Kidney (tissue), 14 donors: ENCODE data around the gene SH3RF3. TPM values are rescaled to one million over a fixed set of nuclear protein-coding genes. Genes with fewer than 3 reads are reported as not detected.
A peak's percentile ranks its signal among the peaks of the same experiment; 100 is the strongest.

Experiments
- DNase-seq, 5 donors: peaks; one replicate each; pipeline ENCODE4 v3.0.0-alpha.2; 2013 to 2020
- FAIRE-seq: peaks from 2 replicates; lab custom pipeline; 2012; peaks lifted over from hg19 to GRCh38; lab: Jason Lieb, UNC
- H3K27ac ChIP-seq, 2 donors: one replicate each; pipeline ENCODE4 v1.7.0; 2013; ENCODE audit warnings: low read depth in 2 of 2, low read length in 2 of 2, inconsistent platforms in 1 of 2
- H3K27me3 ChIP-seq: one replicate; pipeline ENCODE4 v1.7.1; 2013; ENCODE audit warnings: low read length, inconsistent platforms; ENCODE audit not compliant: control insufficient read depth, insufficient read depth
- H3K36me3 ChIP-seq, 3 donors: one replicate each; pipeline versions ENCODE4 v1.7.0 to v1.7.1; 2013; ENCODE audit warnings: low read length in 3 of 3, control low read depth in 1 of 3, inconsistent platforms in 1 of 3; ENCODE audit not compliant: insufficient read depth in 3 of 3, control insufficient read depth in 2 of 3
- H3K4me1 ChIP-seq, 3 donors: one replicate each; pipeline versions ENCODE4 v1.7.0 to v1.7.1; 2013; ENCODE audit warnings: low read length in 3 of 3, inconsistent platforms in 1 of 3, low read depth in 1 of 3; ENCODE audit not compliant: control insufficient read depth in 2 of 3, insufficient read depth in 2 of 3
- H3K4me3 ChIP-seq, 3 donors: one replicate each; pipeline versions ENCODE4 v1.7.0 to v1.8.1; 2013; ENCODE audit warnings: low read length in 3 of 3, control low read depth in 1 of 3, inconsistent platforms in 1 of 3
- H3K9ac ChIP-seq, 3 donors: one replicate each; pipeline versions ENCODE4 v1.7.0 to v1.7.1; 2013; ENCODE audit warnings: low read length in 3 of 3, control low read depth in 1 of 3, inconsistent platforms in 1 of 3
- H3K9me3 ChIP-seq, 3 donors: one replicate each; pipeline versions ENCODE4 v1.7.0 to v1.7.1; 2013; ENCODE audit warnings: low read length in 3 of 3, control low read depth in 1 of 3, inconsistent platforms in 1 of 3; ENCODE audit not compliant: control insufficient read depth in 2 of 3, insufficient read depth in 1 of 3
- CTCF ChIP-seq: IDR thresholded peaks from 3 replicates; pipeline ENCODE4 v1.5.1; 2012; ENCODE audit warnings: mild to moderate bottlenecking, moderate library complexity, borderline replicate concordance; ENCODE audit not compliant: insufficient read depth; ENCODE audit errors: extremely low read depth
- intact Hi-C: fragments of 100-400 bp; cut with DNase I; formaldehyde crosslinking; loops from one replicate; pipeline ENCODE4 v1.11.1; 2022
- polyA plus RNA-seq: library from polyadenylated mRNA; stranded (reverse); fragments of 350-450 nt; fragmentation: Illumina TruSeq; extraction: RNeasy Lipid Tissue Mini Kit (QIAGEN cat#74804); gene quantifications from one replicate; pipeline ENCODE4 v1.2.3, GENCODE V29; 2014; ENCODE audit warnings: low read depth, low replicate concordance; ENCODE audit not compliant: insufficient read depth
- total RNA-seq: library from RNA; stranded (reverse); fragmentation: NEBNext Ultra II Directional; extraction: Animal tissue kit (Norgen Biotek cat#: 25700); gene quantifications from one replicate; pipeline ENCODE4 v1.2.1, GENCODE V29; 2021
- donor health status: control.
- donor health status: control.
- donor health status: control.
- donor health status: control.
- donor health status: control.
- donor health status: DM: yes; HTN: yes; CAD: no.
- donor health status: Normal renal cell carcinoma (clear cell type).

SH3RF3 gene
- total and polyA plus RNA-seq, 2 donors from 2014 or later: 1.7 to 10.7 TPM

GRCh38 chr2:109216332-109216731, 87.3 kb downstream of the SH3RF3 start:
- TF ChIP-seq CTCF: no peak
- no peaks in the 10 kb centered on the region for H3K9me3 ChIP-seq
- intact Hi-C loops: no loop called here
- H3K36me3 ChIP-seq: no peaks in the 10 kb centered on the region
- H3K4me1 ChIP-seq: peaks cover 0 to 14% (median 0%) of the 10 kb centered on the region in 3 donors
- FAIRE-seq (no peak), DNase-seq (no peak)
- H3K27me3 ChIP-seq: no peaks in the 10 kb centered on the region
- H3K9ac ChIP-seq: no peak overlapping the region
- no peak overlapping the region for H3K4me3 ChIP-seq
- H3K27ac ChIP-seq: no peak overlapping the region

- no peaks in the 10 kb centered on the region for H3K27me3 ChIP-seq
- FAIRE-seq: no peak
- H3K4me3 ChIP-seq: no peak overlapping the region
- no peak for DNase-seq
- H3K9me3 ChIP-seq: no peaks in the 10 kb centered on the region
- peak overlapping the region; percentile 46 to 48 for H3K27ac ChIP-seq
- H3K4me1 ChIP-seq: peaks cover 0 to 14% (median 0%) of the 10 kb centered on the region in 3 donors
- no peak overlapping the region for H3K9ac ChIP-seq
- no peaks in the 10 kb centered on the region for H3K36me3 ChIP-seq
- no peak for TF ChIP-seq CTCF
- intact Hi-C loops: no loop called here
These were observed 88.5 kb downstream of the SH3RF3 start for GRCh38 chr2:109217362-109218086.

GRCh38 chr2:109218087-109218791, 89.2 kb downstream of the SH3RF3 start:
- H3K4me3 ChIP-seq: no peak overlapping the region
- no peaks in the 10 kb centered on the region for H3K36me3 ChIP-seq
- no peaks in the 10 kb centered on the region for H3K27me3 ChIP-seq
- H3K9ac ChIP-seq: no peak overlapping the region
- H3K9me3 ChIP-seq: no peaks in the 10 kb centered on the region
- FAIRE-seq: no peak
- intact Hi-C loops: no loop called here
- no peak for TF ChIP-seq CTCF
- H3K27ac ChIP-seq: peak overlapping the region; percentile 46 to 48
- DNase-seq: peak in 1 of 5 donors; percentile 3
- peaks cover 0 to 14% (median 0%) of the 10 kb centered on the region in 3 donors for H3K4me1 ChIP-seq
